ENCODE results near the gene ETV6. TPM values are rescaled to one million over a fixed set of nuclear protein-coding genes. Genes with fewer than 3 reads are reported as not detected.

Gene ETV6
- total and polyA plus RNA-seq, 2 of the 8 experiments (the other 6 are each of a cell fraction or from before 2014, with no cell fraction given) = 5.5 to 23.9 TPM

- H3K27me3 ChIP-seq (replicated peaks in 1 of 4; ENCODE audit: control insufficient read depth in 3 of 4, extremely low read depth in 1 of 4, insufficient read depth in 3 of 4, low read length in 3 of 4) = no peaks in the 10 kb centered on the region
- H4K91ac ChIP-seq (replicated peaks; ENCODE audit: insufficient read length, low read length) = peak overlapping the region; percentile 70
- 71% methylated on average over 4 of the region's 4 CpGs; no CpG with 5 or more reads in 1 of the 2 experiments for WGBS, 2 experiments (ENCODE audit: extremely low coverage in 1 of 2, insufficient coverage in 1 of 2, insufficient read length in 1 of 2, insufficient replicate concordance in 2 of 2, low coverage in 1 of 2, low lambda C conversion rate in 2 of 2, missing lambda C conversion rate in 1 of 2)
- H4K5ac ChIP-seq (ENCODE audit: insufficient read length, low read depth, low read length) = no peak overlapping the region
- H3K4ac ChIP-seq (replicated peaks; ENCODE audit: insufficient read length, low read depth, low read length) = peak overlapping the region; percentile 1
- H3K4me2 ChIP-seq (ENCODE audit: insufficient read depth in 1 of 2, low read depth in 2 of 2, low read length in 2 of 2) = peak overlapping the region; percentile 16 to 26; a peak in 3 of 4 replicates
- peak overlapping the region; percentile 6; the same call in 1 of the 2 replicates for H2BK12ac ChIP-seq (ENCODE audit: low read depth, low read length)
- no peaks in the 10 kb centered on the region for H3K79me1 ChIP-seq (ENCODE audit: low read depth, low read length)
- H3K14ac ChIP-seq (ENCODE audit: insufficient read length) = no peak overlapping the region
- FAIRE-seq = no peak
- H3K56ac ChIP-seq (replicated peaks; ENCODE audit: insufficient read length, low read depth, low read length) = no peak overlapping the region
- peak overlapping the region; percentile 16; the same call in 1 of the 2 replicates for H3K27ac ChIP-seq (ENCODE audit: low read depth, low read length)
- peaks cover 0 to 6% (median under 1%) of the 10 kb centered on the region in 4 experiments; a peak in 2 of 8 replicates for H3K36me3 ChIP-seq (ENCODE audit: control insufficient read depth in 2 of 4, insufficient read depth in 4 of 4, low read length in 3 of 4)
- H2BK5ac ChIP-seq (ENCODE audit: low read depth, low read length) = peak overlapping the region; percentile 5; the same call in 1 of the 2 replicates
- DNase-seq (ENCODE audit: low read depth in 1 of 2, low spot score in 2 of 2) = no peak
- H4K8ac ChIP-seq (ENCODE audit: extremely low read depth, insufficient read depth, low read length) = no peak overlapping the region
- no peak overlapping the region for H3K4me3 ChIP-seq (ENCODE audit: extremely low read depth in 1 of 4, insufficient read depth in 2 of 4, low read depth in 3 of 4, low read length in 4 of 4)
- H2BK120ac ChIP-seq (replicated peaks; ENCODE audit: low read depth, low read length) = peak overlapping the region; percentile 59
- peaks cover 0 to 12% (median 6%) of the 10 kb centered on the region in 4 experiments; a peak in 4 of 7 replicates for H3K4me1 ChIP-seq (replicated peaks in 1 of 4; ENCODE audit: control insufficient read depth in 3 of 4, insufficient read depth in 4 of 4, low read length in 3 of 4)
- H2BK20ac ChIP-seq (ENCODE audit: low read length) = no peak overlapping the region
- H3K23ac ChIP-seq (ENCODE audit: insufficient read length) = no peak overlapping the region
- no peaks in the 10 kb centered on the region for H3K79me2 ChIP-seq (ENCODE audit: control insufficient read depth in 1 of 2, insufficient read depth in 2 of 2, low read length in 2 of 2)
- H3K23me2 ChIP-seq (ENCODE audit: low read depth, low read length) = no peaks in the 10 kb centered on the region
- TF ChIP-seq CBX8 (IDR thresholded peaks at IDR 0.05; ENCODE audit: borderline replicate concordance, low read depth, low read length) = no peak
- TF ChIP-seq CHD2 (IDR thresholded peaks at IDR 0.05; ENCODE audit: low read length) = no peak
- no peak for TF ChIP-seq FOSL1 (IDR thresholded peaks at IDR 0.05; ENCODE audit: insufficient read depth, low read depth, low read length)
- no peak for TF ChIP-seq EGR1 (IDR thresholded peaks at IDR 0.05; ENCODE audit: borderline replicate concordance, low read depth, low read length)
- H3K9ac ChIP-seq (replicated peaks in 1 of 4; ENCODE audit: extremely low read depth in 1 of 4, low read depth in 3 of 4, low read length in 3 of 4) = no peak overlapping the region
- no peak overlapping the region for H2BK15ac ChIP-seq (ENCODE audit: low read length)
- H3K9me3 ChIP-seq (ENCODE audit: insufficient read depth in 2 of 2, low read depth in 1 of 2, low read length in 1 of 2) = no peaks in the 10 kb centered on the region
- no peak overlapping the region; the same call in 1 of the 2 replicates for H2AK5ac ChIP-seq (ENCODE audit: low read depth, low read length)
- no peak overlapping the region for H3K18ac ChIP-seq (ENCODE audit: extremely low read depth, low read length)
- POLR2A ChIA-PET (ENCODE audit: partially characterized antibody) = interaction anchor here (1.1 to 1.2 kb wide), 2 partner anchors 25 to 112 kb away, joined by 3 to 6 read pairs; no protein-coding TSS in a partner anchor
- no peaks in the 10 kb centered on the region for H4K20me1 ChIP-seq (replicated peaks in 1 of 2; ENCODE audit: control insufficient read depth in 1 of 2, insufficient read depth in 2 of 2, low read length in 2 of 2)
- CTCF ChIA-PET (ENCODE audit: partially characterized antibody) = interaction anchor here (0.7 to 1.8 kb wide), 9 partner anchors 8 to 180 kb away, joined by 3 to 6 read pairs (median 3); no protein-coding TSS in a partner anchor
- no peak overlapping the region for H2AFZ ChIP-seq (ENCODE audit: low read length)
These were observed 206.5 kb downstream of the ETV6 start for GRCh38 chr12:11855983-11856374.

All from H1 (cell line).